HFFc6 (cell line): ENCODE measurements around the gene ANO9. TPM values are rescaled to one million over a fixed set of nuclear protein-coding genes. Genes with fewer than 3 reads are reported as not detected.

Experiments
- DNase-seq: peaks from one replicate; pipeline ENCODE4 v3.0.0-alpha.2; 2018
- H3K27ac Mint-ChIP-seq: 2 replicates; pipeline ENCODE4 v1.8.0; 2020; ENCODE audit warnings: mild to moderate bottlenecking, mixed read lengths
- H3K27me3 Mint-ChIP-seq: 2 replicates; pipeline ENCODE4 v1.8.0; 2021; ENCODE audit warnings: mild to moderate bottlenecking, moderate library complexity, mixed read lengths; ENCODE audit not compliant: insufficient read depth
- H3K36me3 Mint-ChIP-seq: 2 replicates; pipeline ENCODE4 v1.8.0; 2021; ENCODE audit warnings: low read depth, mixed read lengths
- H3K4me1 Mint-ChIP-seq: 2 replicates; pipeline ENCODE4 v1.8.0; 2020; ENCODE audit warnings: low read depth, mixed read lengths
- H3K4me3 Mint-ChIP-seq: 2 replicates; pipeline ENCODE4 v1.8.0; 2020; ENCODE audit warnings: mild to moderate bottlenecking, moderate library complexity, mixed read lengths
- H3K9me3 Mint-ChIP-seq: 2 replicates; pipeline ENCODE4 v1.8.0; 2020; ENCODE audit warnings: mild to moderate bottlenecking, mixed read lengths
- CTCF ChIP-seq: fragments of 200-600 bp; sonication (generic); IDR thresholded peaks from 2 replicates; pipeline ENCODE4 v1.5.0; 2021; ENCODE audit warnings: antibody characterized with exemption, mild to moderate bottlenecking
- total RNA-seq, 6 experiments: library from RNA; stranded (reverse); fragmentation: NEBNext Ultra II Directional; extraction: Animal tissue kit (Norgen Biotek cat#: 25700); gene quantifications; 2 replicates in 1 of 6; 3 replicates in 5 of 6; pipeline ENCODE4 v1.2.3, GENCODE V29; 2021

The ANO9 gene
- total RNA-seq, 6 experiments from 2014 or later = not detected

- no peak for DNase-seq
- Mint-ChIP-seq H3K4me3 (no peak overlapping the region), H3K4me1 (no peaks in the 10 kb centered on the region), H3K27ac (no peak overlapping the region), H3K9me3 (peaks cover 4% of the 10 kb centered on the region; the same call in 1 of the 2 replicates), H3K36me3 (no peaks in the 10 kb centered on the region), H3K27me3 (peaks cover 5% of the 10 kb centered on the region)
- TF ChIP-seq CTCF = no peak
Measured at GRCh38 chr11:400241-400689, 41.5 kb downstream of the ANO9 start.

GRCh38 chr11:399731-400211 lies 42.0 kb downstream of the ANO9 start:
- peaks cover 4% of the 10 kb centered on the region; the same call in 1 of the 2 replicates for H3K9me3 Mint-ChIP-seq
- DNase-seq = no peak
- no peak overlapping the region for H3K27ac Mint-ChIP-seq
- no peak overlapping the region for H3K4me3 Mint-ChIP-seq
- peaks cover 2% of the 10 kb centered on the region for H3K4me1 Mint-ChIP-seq
- TF ChIP-seq CTCF = no peak
- no peaks in the 10 kb centered on the region for H3K36me3 Mint-ChIP-seq
- H3K27me3 Mint-ChIP-seq = peaks cover 5% of the 10 kb centered on the region

GRCh38 chr11:398826-399225 lies 43.0 kb downstream of the ANO9 start:
- Mint-ChIP-seq H3K9me3 (peaks cover 4% of the 10 kb centered on the region; the same call in 1 of the 2 replicates), H3K4me1 (peaks cover 6% of the 10 kb centered on the region), H3K27ac (no peak overlapping the region), H3K4me3 (no peak overlapping the region), H3K27me3 (peaks cover 5% of the 10 kb centered on the region), H3K36me3 (no peaks in the 10 kb centered on the region)
- TF ChIP-seq CTCF = no peak
- peak; percentile 18 for DNase-seq

- Mint-ChIP-seq H3K4me3 (no peak overlapping the region), H3K36me3 (no peaks in the 10 kb centered on the region), H3K4me1 (peaks cover 11% of the 10 kb centered on the region), H3K9me3 (peaks cover 4% of the 10 kb centered on the region; the same call in 1 of the 2 replicates), H3K27me3 (peaks cover 5% of the 10 kb centered on the region), H3K27ac (no peak overlapping the region)
- DNase-seq = peak; percentile 53
- peak; percentile 62; the same call in 1 of the 2 replicates for TF ChIP-seq CTCF
Measured at GRCh38 chr11:396948-397548, 44.8 kb downstream of the ANO9 start.

GRCh38 chr11:396511-396947 lies 45.3 kb downstream of the ANO9 start:
- no peak overlapping the region for H3K27ac Mint-ChIP-seq
- H3K36me3 Mint-ChIP-seq = no peaks in the 10 kb centered on the region
- no peak overlapping the region for H3K4me3 Mint-ChIP-seq
- peak; percentile 26 for DNase-seq
- H3K9me3 Mint-ChIP-seq = peaks cover 4% of the 10 kb centered on the region; the same call in 1 of the 2 replicates
- H3K4me1 Mint-ChIP-seq = peaks cover 11% of the 10 kb centered on the region
- TF ChIP-seq CTCF = peak; percentile 41
- H3K27me3 Mint-ChIP-seq = peaks cover 5% of the 10 kb centered on the region
